A549 (cell line): ENCODE measurements around the gene LOC128125822.

Experiments
- ATAC-seq, 2 experiments: fragments of 200-7000 bp in 1 of 2; fragments of >200 bp in 1 of 2; cut with Nextera tagmentation in 1 of 2; cut with Tn5 transposase in 1 of 2; 3 replicates each; pipeline versions ENCODE4 v1.8.0 to v1.9.1; 2018 to 2020; ENCODE audit warnings: mild to moderate bottlenecking in 1 of 2, moderate library complexity in 1 of 2
- CTCF ChIA-PET: fragments of 300-600 bp; sonication (Branson Sonifier 250); formaldehyde crosslinking; extraction: SDS; loops from one replicate; lab custom pipeline; 2021; ENCODE audit warnings: antibody characterized with exemption, inconsistent platforms; lab: Yijun Ruan, JAX
- POLR2A ChIA-PET: fragments of 350-600 bp; formaldehyde crosslinking; extraction: SDS; loops from one replicate; lab custom pipeline; 2021; ENCODE audit warnings: antibody characterized with exemption, inconsistent platforms; lab: Yijun Ruan, JAX
- DNase-seq, 2 experiments: peaks; one replicate each; pipeline versions ENCODE4 v3.0.0 to v3.0.0-alpha.2; 2011 to 2016; ENCODE audit warnings: low read depth in 1 of 2, low spot score in 1 of 2
- FAIRE-seq: peaks from 2 replicates; lab custom pipeline; 2011; peaks lifted over from hg19 to GRCh38; lab: Jason Lieb, UNC
- H3K27ac ChIP-seq, 2 experiments: fragments of >200 bp; sonication (Bioruptor Twin); formaldehyde crosslinking; 3 replicates each; pipeline ENCODE4 v1.5.1; 2016 to 2017
- H3K4me1 ChIP-seq: fragments of >200 bp; sonication (Bioruptor Twin); formaldehyde crosslinking; 3 replicates; pipeline ENCODE4 v1.6.1; 2016
- H3K4me2 ChIP-seq: fragments of >200 bp; sonication (Bioruptor Twin); formaldehyde crosslinking; 3 replicates; pipeline ENCODE4 v1.6.1; 2016
- H3K4me3 ChIP-seq: fragments of >200 bp; sonication (Bioruptor Twin); formaldehyde crosslinking; 3 replicates; pipeline ENCODE4 v1.5.1; 2016
- H3K9me3 ChIP-seq: fragments of >200 bp; sonication (Bioruptor Twin); formaldehyde crosslinking; 3 replicates; pipeline ENCODE4 v1.6.1; 2016
- ATOH8 ChIP-seq: fragments of 250-450 bp; sonication (Bioruptor Pico); IDR thresholded peaks from 2 replicates; pipeline ENCODE4 v1.5.0; 2020; ENCODE audit warnings: low read depth, mild to moderate bottlenecking, moderate library complexity
- CBX2 ChIP-seq: fragments of 200-600 bp; sonication (generic); IDR thresholded peaks from 2 replicates; pipeline ENCODE4 v1.6.1; 2016; ENCODE audit warnings: low read depth, mild to moderate bottlenecking, borderline replicate concordance
- CBX8 ChIP-seq: fragments of 200-600 bp; sonication (generic); IDR thresholded peaks from 2 replicates; pipeline ENCODE4 v1.6.1; 2016
- CTCF ChIP-seq: fragments of >200 bp; sonication (Bioruptor Twin); formaldehyde crosslinking; IDR thresholded peaks from 3 replicates; pipeline ENCODE4 v1.5.1; 2016
- EHF ChIP-seq: fragments of 250-450 bp; sonication (Bioruptor Pico); IDR thresholded peaks from 2 replicates; pipeline ENCODE4 v1.5.0; 2020; ENCODE audit warnings: mild to moderate bottlenecking
- ELK1 ChIP-seq: fragments of 150-350 bp; IDR thresholded peaks from 2 replicates; pipeline ENCODE4 v1.6.1; 2014; ENCODE audit warnings: low read depth, mild to moderate bottlenecking, low read length
- FOSB ChIP-seq: fragments of 250-450 bp; sonication (Bioruptor Pico); IDR thresholded peaks from 2 replicates; pipeline ENCODE4 v1.5.0; 2020; ENCODE audit warnings: mild to moderate bottlenecking, moderate library complexity
- HES2 ChIP-seq: fragments of >200 bp; sonication (Bioruptor Twin); formaldehyde crosslinking; IDR thresholded peaks from 2 replicates; pipeline ENCODE4 v1.6.1; 2016
- HOXB13 ChIP-seq: fragments of 250-450 bp; sonication (Bioruptor Pico); IDR thresholded peaks from 2 replicates; pipeline ENCODE4 v1.5.0; 2020; ENCODE audit warnings: low read depth, mild to moderate bottlenecking, moderate library complexity
- HOXB5 ChIP-seq: fragments of 250-450 bp; sonication (Bioruptor Pico); IDR thresholded peaks from 2 replicates; pipeline ENCODE4 v1.5.0; 2020; ENCODE audit warnings: mild to moderate bottlenecking, moderate library complexity
- JUN ChIP-seq, 2 experiments: fragments of >200 bp; sonication (Bioruptor Twin); formaldehyde crosslinking; IDR thresholded peaks; 2 replicates in 1 of 2; 3 replicates in 1 of 2; pipeline ENCODE4 v1.6.1; 2016 to 2017
- KDM1A ChIP-seq: fragments of 200-600 bp; sonication (generic); IDR thresholded peaks from 2 replicates; pipeline ENCODE4 v1.6.1; 2016; ENCODE audit warnings: low read depth, mild to moderate bottlenecking
- MAX ChIP-seq: IDR thresholded peaks from 2 replicates; pipeline ENCODE4 v1.6.1; 2012
- NR3C1 ChIP-seq: fragments of >200 bp; sonication (Bioruptor Twin); formaldehyde crosslinking; IDR thresholded peaks from 3 replicates; pipeline ENCODE4 v1.6.1; 2017
- PHF8 ChIP-seq: fragments of 200-600 bp; sonication (generic); IDR thresholded peaks from 2 replicates; pipeline ENCODE4 v1.6.1; 2016; ENCODE audit warnings: low read depth, mild to moderate bottlenecking, antibody characterized with exemption, moderate library complexity, borderline replicate concordance
- POLR2A ChIP-seq: IDR thresholded peaks from 2 replicates; pipeline ENCODE4 v1.6.1; 2012; ENCODE audit warnings: mild to moderate bottlenecking, low read length
- POLR2AphosphoS2 ChIP-seq: conservative IDR thresholded peaks from 2 replicates; pipeline ENCODE4 v1.6.1; 2012; ENCODE audit warnings: low read length, improper control_type of control experiment, inconsistent platforms
- RAD21 ChIP-seq, 2 experiments: fragments of >200 bp in 1 of 2; sonication (Bioruptor Twin) in 1 of 2; formaldehyde crosslinking in 1 of 2; IDR thresholded peaks in 1 of 2; conservative IDR thresholded peaks in 1 of 2; 2 replicates in 1 of 2; 3 replicates in 1 of 2; pipeline ENCODE4 v1.6.1; 2012 to 2018; ENCODE audit warnings: inconsistent platforms in 1 of 2
- SMC3 ChIP-seq: fragments of >200 bp; sonication (Bioruptor Twin); formaldehyde crosslinking; IDR thresholded peaks from 3 replicates; pipeline ENCODE4 v1.6.1; 2018; ENCODE audit warnings: inconsistent platforms
- SREBF2 ChIP-seq: fragments of 450-650 bp; IDR thresholded peaks from 2 replicates; pipeline ENCODE4 v1.6.1; 2014; ENCODE audit warnings: mild to moderate bottlenecking, moderate library complexity
- WGBS: methylation state at CpG from one replicate; pipeline ENCODE4 v1.1.6; 2017; ENCODE audit errors: missing lambda C conversion rate; 5-methylcytosine and 5-hydroxymethylcytosine counted together

The LOC128125822 gene

GRCh38 chr6:63572747-63573075 lies 431 bp downstream of the LOC128125822 start:
- FAIRE-seq (no peak), DNase-seq (no peak), ATAC-seq (peak; percentile 0 to 1; a peak in 1 of 6 replicates)
- H3K9me3 ChIP-seq, result peaks cover 1% of the 10 kb centered on the region; the same call in 1 of the 3 replicates
- peaks cover 37% of the 10 kb centered on the region for H3K4me1 ChIP-seq
- H3K4me2 ChIP-seq, result 0 out of 3 replicates have a peak overlapping the region, but pooled peaks have one; percentile 78
- ChIA-PET POLR2A (interaction anchor here (2.3 to 2.5 kb wide), 3 partner anchors 12 to 131 kb away, joined by 9 to 22 read pairs (median 13); no protein-coding TSS in a partner anchor), CTCF (interaction anchor here (1.5 kb wide), 1 partner anchor 220 kb away, joined by 5 read pairs; no protein-coding TSS in a partner anchor)
- peak overlapping the region; percentile 97 to 100 for H3K27ac ChIP-seq
- H3K4me3 ChIP-seq, result peak overlapping the region; percentile 54
- TF ChIP-seq JUN (IDR thresholded peaks at IDR 0.05) (peak in 1 of 2 experiments; percentile 51; a peak in 3 of 5 replicates), CBX2 (no peak), ATOH8 (CRISPR knock-in tag) (no peak), KDM1A (no peak), FOSB (no peak), EHF (CRISPR knock-in tag) (no peak), CBX8 (no peak), HOXB5 (no peak), NR3C1 (no peak), MAX (no peak), HES2 (no peak), PHF8 (0 out of 2 replicates have a peak, but pooled peaks have one; percentile 4), HOXB13 (CRISPR knock-in tag) (no peak)
- WGBS, result no CpG with 5 or more reads among the region's 42 CpGs

- FAIRE-seq, result no peak
- WGBS, result 4% methylated on average over 14 of the region's 86 CpGs
- TF ChIP-seq POLR2A, result peak; percentile 42
- TF ChIP-seq JUN (IDR thresholded peaks at IDR 0.05), result peak; percentile 54 to 77; a peak in 4 of 5 replicates
- peak; percentile 21; the same call in 1 of the 2 replicates for TF ChIP-seq MAX
- no peak for TF ChIP-seq SREBF2
- 0 out of 2 replicates have a peak, but pooled peaks have one; percentile 53 for TF ChIP-seq POLR2AphosphoS2
- 0 out of 5 replicates have a peak, but pooled peaks of 1 of the 2 experiments have one; percentile 1 for TF ChIP-seq RAD21 (conservative IDR thresholded peaks at IDR 0.05 in 1 of 2, IDR thresholded peaks at IDR 0.05 in 1 of 2)
- peak; percentile 36 to 39 for ATAC-seq
- Histone ChIP-seq H3K9me3 (no peaks in the 10 kb centered on the region), H3K4me2 (peak overlapping the region; percentile 78), H3K4me3 (peak overlapping the region; percentile 54), H3K27ac (peak overlapping the region; percentile 97 to 100), H3K4me1 (peaks cover 42% of the 10 kb centered on the region)
- peak in 1 of 2 experiments; percentile 79 for DNase-seq
- ChIA-PET CTCF (interaction anchor here (0.7 to 2.0 kb wide), 13 partner anchors 25 to 228 kb away, joined by 3 to 13 read pairs (median 4); no protein-coding TSS in a partner anchor), POLR2A (interaction anchor here (0.6 to 2.5 kb wide), 10 partner anchors 12 to 229 kb away, joined by 3 to 22 read pairs (median 4); no protein-coding TSS in a partner anchor)
These were observed 1.0 kb downstream of the LOC128125822 start for GRCh38 chr6:63573076-63573898.

- ATAC-seq (peak; percentile 5 to 43; a peak in 3 of 6 replicates), DNase-seq (peak in 1 of 2 experiments; percentile 84), FAIRE-seq (no peak)
- no peak for TF ChIP-seq ELK1
- peak; percentile 65 for TF ChIP-seq CTCF
- TF ChIP-seq RAD21 (conservative IDR thresholded peaks at IDR 0.05 in 1 of 2, IDR thresholded peaks at IDR 0.05 in 1 of 2), result peak; percentile 18 to 44; a peak in 2 of 5 replicates
- no peak for TF ChIP-seq MAX
- TF ChIP-seq SMC3, result peak; percentile 52; the same call in 1 of the 3 replicates
- TF ChIP-seq POLR2AphosphoS2, result peak; percentile 80; the same call in 1 of the 2 replicates
- POLR2A ChIA-PET, result interaction anchor here (0.6 to 2.5 kb wide), 9 partner anchors 13 to 229 kb away, joined by 3 to 22 read pairs (median 4); no protein-coding TSS in a partner anchor
- Histone ChIP-seq H3K27ac (peak overlapping the region; percentile 97 to 100), H3K4me1 (peaks cover 45% of the 10 kb centered on the region), H3K4me3 (peak overlapping the region; percentile 54), H3K4me2 (peak overlapping the region; percentile 78), H3K9me3 (no peaks in the 10 kb centered on the region)
- CTCF ChIA-PET, result interaction anchor here (0.7 to 2.0 kb wide), 21 partner anchors 10 to 256 kb away, joined by 3 to 13 read pairs (median 4); no protein-coding TSS in a partner anchor
- 4% methylated on average over 8 of the region's 10 CpGs for WGBS
These were observed 1.7 kb downstream of the LOC128125822 start for GRCh38 chr6:63573899-63574553.
